ENCODE measurements around the gene TNNT3.

The TNNT3 gene

DNA sequence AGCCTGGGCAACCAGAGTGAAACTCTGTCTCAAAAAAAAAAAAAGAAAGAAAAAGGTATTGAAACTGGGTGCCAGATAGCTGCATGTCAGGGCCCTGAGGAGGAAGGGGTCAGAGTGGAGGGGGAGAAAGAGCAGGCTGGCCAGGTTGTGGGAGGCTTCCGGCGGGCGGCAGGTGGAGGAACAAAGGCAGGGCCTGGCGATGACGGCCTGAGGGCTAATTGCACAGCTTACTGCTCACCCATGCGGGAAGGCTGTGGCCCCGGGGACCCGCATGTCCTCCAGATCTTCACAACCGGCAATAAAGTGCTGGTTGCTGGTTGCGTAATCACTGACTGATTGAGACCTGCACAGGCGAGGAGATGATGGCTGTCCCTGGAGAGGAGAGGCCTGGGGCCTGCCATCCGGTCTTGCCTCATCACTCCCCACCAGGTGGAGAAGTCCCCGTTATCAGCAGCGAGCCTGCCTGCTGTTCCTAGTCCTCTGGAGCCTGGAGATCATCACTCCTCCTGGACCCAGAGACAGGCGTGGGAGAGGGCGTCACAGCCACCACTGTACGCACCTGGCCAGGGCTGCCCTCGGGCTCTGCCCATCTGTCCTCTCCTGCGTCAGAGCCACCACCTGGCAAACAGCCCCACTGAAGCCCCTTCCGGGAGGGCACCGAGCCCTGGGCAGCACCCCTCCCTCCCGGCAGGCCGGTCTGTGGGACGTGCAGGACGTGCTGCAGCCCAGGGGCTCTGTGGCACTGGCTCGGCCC is 59.4 kb downstream of the TNNT3 start:
- Histone ChIP-seq H3K27ac (ENCODE audit: insufficient read depth, low read depth, low read length, poor library complexity, severe bottlenecking) (no peak overlapping the region), H3K4me1 (ENCODE audit: control insufficient read depth, insufficient read depth, low read length) (no peaks in the 10 kb centered on the region), H3K4me3 (ENCODE audit: insufficient read depth, low read depth, low read length) (no peak overlapping the region), H3K27me3 (ENCODE audit: control insufficient read depth, insufficient read depth, low read length, poor library complexity, severe bottlenecking) (no peaks in the 10 kb centered on the region), H3K9me3 (ENCODE audit: control insufficient read depth, low read length) (no peaks in the 10 kb centered on the region), H3K36me3 (ENCODE audit: control insufficient read depth, insufficient read depth, low read length) (no peaks in the 10 kb centered on the region)
- WGBS, 2 experiments = 79 to 89% methylated on average over 4 to 8 of the region's 26 CpGs

DNA sequence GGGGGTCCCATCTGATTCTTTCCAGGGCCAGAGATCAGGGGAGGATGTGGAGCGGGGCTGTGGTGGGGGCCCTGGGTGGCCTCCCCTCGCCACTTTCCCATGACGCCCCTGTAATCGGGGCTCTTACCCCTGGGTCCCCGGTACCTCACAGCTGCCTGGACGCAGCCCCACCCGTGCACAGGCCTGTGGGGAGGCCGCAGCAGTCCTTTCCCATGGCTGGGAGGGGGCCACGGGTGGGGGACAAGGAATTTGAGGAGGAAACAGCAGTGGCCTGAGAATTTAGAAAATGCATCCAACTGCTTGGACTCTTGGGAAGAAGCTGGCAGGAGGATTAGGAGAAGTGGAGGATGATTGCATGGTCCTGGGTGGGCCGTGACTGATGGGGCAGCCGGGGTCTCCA is 60.1 kb downstream of the TNNT3 start:
- Histone ChIP-seq H3K27ac (ENCODE audit: insufficient read depth, low read depth, low read length, poor library complexity, severe bottlenecking) (no peak overlapping the region), H3K36me3 (ENCODE audit: control insufficient read depth, insufficient read depth, low read length) (no peaks in the 10 kb centered on the region), H3K27me3 (ENCODE audit: control insufficient read depth, insufficient read depth, low read length, poor library complexity, severe bottlenecking) (no peaks in the 10 kb centered on the region), H3K4me3 (ENCODE audit: insufficient read depth, low read depth, low read length) (no peak overlapping the region), H3K4me1 (ENCODE audit: control insufficient read depth, insufficient read depth, low read length) (no peaks in the 10 kb centered on the region), H3K9me3 (ENCODE audit: control insufficient read depth, low read length) (no peaks in the 10 kb centered on the region)
- WGBS, 2 experiments = no CpG with 5 or more reads among the region's 11 CpGs

- no peaks in the 10 kb centered on the region for H3K4me1 ChIP-seq (ENCODE audit: control insufficient read depth, insufficient read depth, low read length)
- no peak overlapping the region for H3K4me3 ChIP-seq (ENCODE audit: insufficient read depth, low read depth, low read length)
- no peaks in the 10 kb centered on the region for H3K36me3 ChIP-seq (ENCODE audit: control insufficient read depth, insufficient read depth, low read length)
- no CpG with 5 or more reads among the region's 26 CpGs for WGBS, 2 experiments
- H3K27ac ChIP-seq (ENCODE audit: insufficient read depth, low read depth, low read length, poor library complexity, severe bottlenecking) = no peak overlapping the region
- H3K27me3 ChIP-seq (ENCODE audit: control insufficient read depth, insufficient read depth, low read length, poor library complexity, severe bottlenecking) = no peaks in the 10 kb centered on the region
- H3K9me3 ChIP-seq (ENCODE audit: control insufficient read depth, low read length) = no peaks in the 10 kb centered on the region
Observed at GRCh38 chr11:1982873-1983600, 63.5 kb downstream of the TNNT3 start.

- no peaks in the 10 kb centered on the region for H3K9me3 ChIP-seq (ENCODE audit: control insufficient read depth, low read length)
- 83 to 84% methylated on average over 7 of the region's 12 CpGs for WGBS, 2 experiments
- no peaks in the 10 kb centered on the region for H3K4me1 ChIP-seq (ENCODE audit: control insufficient read depth, insufficient read depth, low read length)
- no peak overlapping the region for H3K4me3 ChIP-seq (ENCODE audit: insufficient read depth, low read depth, low read length)
- H3K36me3 ChIP-seq (ENCODE audit: control insufficient read depth, insufficient read depth, low read length) = no peaks in the 10 kb centered on the region
- no peak overlapping the region for H3K27ac ChIP-seq (ENCODE audit: insufficient read depth, low read depth, low read length, poor library complexity, severe bottlenecking)
- H3K27me3 ChIP-seq (ENCODE audit: control insufficient read depth, insufficient read depth, low read length, poor library complexity, severe bottlenecking) = no peaks in the 10 kb centered on the region
Observed at GRCh38 chr11:1983601-1983961, 64.1 kb downstream of the TNNT3 start.

- Histone ChIP-seq H3K36me3 (ENCODE audit: control insufficient read depth, insufficient read depth, low read length) (no peaks in the 10 kb centered on the region), H3K27me3 (ENCODE audit: control insufficient read depth, insufficient read depth, low read length, poor library complexity, severe bottlenecking) (no peaks in the 10 kb centered on the region), H3K27ac (ENCODE audit: insufficient read depth, low read depth, low read length, poor library complexity, severe bottlenecking) (no peak overlapping the region), H3K4me3 (ENCODE audit: insufficient read depth, low read depth, low read length) (no peak overlapping the region), H3K4me1 (ENCODE audit: control insufficient read depth, insufficient read depth, low read length) (no peaks in the 10 kb centered on the region), H3K9me3 (ENCODE audit: control insufficient read depth, low read length) (no peaks in the 10 kb centered on the region)
- no CpG with 5 or more reads among the region's 6 CpGs for WGBS, 2 experiments
Observed at GRCh38 chr11:1987024-1987423, 67.5 kb downstream of the TNNT3 start.

GRCh38 chr11:1988174-1988573 is 68.7 kb downstream of the TNNT3 start:
- Histone ChIP-seq H3K9me3 (ENCODE audit: control insufficient read depth, low read length) (no peaks in the 10 kb centered on the region), H3K36me3 (ENCODE audit: control insufficient read depth, insufficient read depth, low read length) (no peaks in the 10 kb centered on the region), H3K27ac (ENCODE audit: insufficient read depth, low read depth, low read length, poor library complexity, severe bottlenecking) (no peak overlapping the region), H3K4me1 (ENCODE audit: control insufficient read depth, insufficient read depth, low read length) (no peaks in the 10 kb centered on the region), H3K27me3 (ENCODE audit: control insufficient read depth, insufficient read depth, low read length, poor library complexity, severe bottlenecking) (no peaks in the 10 kb centered on the region), H3K4me3 (ENCODE audit: insufficient read depth, low read depth, low read length) (no peak overlapping the region)
- no CpG with 5 or more reads among the region's 11 CpGs for WGBS, 2 experiments
